GM08714 (cell line): ENCODE data around the gene TPD52L1.

Experiments used
- H3K4me3 ChIP-seq: fragments of 200-500 bp; sonication (Bioruptor generic); 2 replicates; pipeline ENCODE4 v1.5.1; 2014; ENCODE audit warnings: mild to moderate bottlenecking, low read length, inconsistent platforms
- ZNF274 ChIP-seq: IDR thresholded peaks from 2 replicates; pipeline ENCODE4 v1.6.1; 2012; ENCODE audit warnings: mild to moderate bottlenecking, low read depth, low read length

TPD52L1 gene

GRCh38 chr6:125182237-125183008 is 28.9 kb downstream of the TPD52L1 start:
- no peak overlapping the region for H3K4me3 ChIP-seq
- no peak for TF ChIP-seq ZNF274

- no peak for TF ChIP-seq ZNF274
- H3K4me3 ChIP-seq: no peak overlapping the region
Observed at GRCh38 chr6:125183391-125183790, 29.8 kb downstream of the TPD52L1 start.

DNA sequence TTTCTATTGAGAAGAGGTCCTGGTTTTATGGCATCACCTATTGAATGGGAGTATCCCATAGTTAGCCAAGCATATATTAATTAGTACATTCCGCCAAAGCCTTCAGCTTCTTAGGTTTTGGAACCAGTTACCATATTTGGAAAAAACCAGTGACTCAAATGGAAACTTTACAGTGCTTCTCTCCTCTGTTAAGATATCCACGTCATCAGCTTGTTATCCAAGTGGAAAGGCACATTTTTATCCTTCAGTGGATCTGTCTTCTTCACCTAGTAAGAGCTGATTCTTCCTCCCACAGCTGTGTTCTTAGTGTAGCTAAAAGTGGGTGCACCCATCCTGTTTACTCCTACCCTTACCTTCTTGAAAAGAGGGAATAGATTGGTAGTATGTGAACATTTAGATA is 34.5 kb downstream of the TPD52L1 start:
- no peak for TF ChIP-seq ZNF274
- H3K4me3 ChIP-seq: no peak overlapping the region

DNA sequence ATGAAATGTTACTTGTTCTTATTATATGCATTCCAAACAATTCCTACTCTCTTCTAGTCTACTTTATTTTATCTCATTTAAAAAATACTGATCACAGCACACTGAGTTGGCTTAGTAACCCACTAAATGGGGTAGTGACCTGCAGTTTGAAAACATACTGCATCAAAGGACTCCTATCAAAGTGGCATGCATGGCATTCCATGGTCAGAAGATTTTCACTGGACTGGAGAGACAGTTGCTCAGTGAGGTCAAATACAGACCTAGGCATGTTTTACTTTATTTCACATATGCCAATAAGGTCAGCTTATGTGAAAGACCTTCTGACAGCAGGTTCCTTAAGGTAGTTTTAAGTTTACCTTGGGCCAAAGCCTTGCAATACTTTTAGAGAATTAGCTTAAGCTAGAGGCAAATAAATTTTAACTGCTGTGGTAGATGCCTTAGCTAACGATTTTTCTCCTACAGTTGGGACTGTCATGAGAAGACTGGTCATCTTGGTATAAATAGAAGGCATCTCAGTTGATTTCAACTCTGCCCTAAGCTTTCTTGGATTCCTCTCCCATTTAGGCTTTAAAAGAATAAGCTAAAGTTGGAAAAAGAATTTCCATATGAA is 35.1 kb downstream of the TPD52L1 start:
- TF ChIP-seq ZNF274: no peak
- no peak overlapping the region for H3K4me3 ChIP-seq

- no peak for TF ChIP-seq ZNF274
Observed at GRCh38 chr6:125189494-125189893, 35.9 kb downstream of the TPD52L1 start.

DNA sequence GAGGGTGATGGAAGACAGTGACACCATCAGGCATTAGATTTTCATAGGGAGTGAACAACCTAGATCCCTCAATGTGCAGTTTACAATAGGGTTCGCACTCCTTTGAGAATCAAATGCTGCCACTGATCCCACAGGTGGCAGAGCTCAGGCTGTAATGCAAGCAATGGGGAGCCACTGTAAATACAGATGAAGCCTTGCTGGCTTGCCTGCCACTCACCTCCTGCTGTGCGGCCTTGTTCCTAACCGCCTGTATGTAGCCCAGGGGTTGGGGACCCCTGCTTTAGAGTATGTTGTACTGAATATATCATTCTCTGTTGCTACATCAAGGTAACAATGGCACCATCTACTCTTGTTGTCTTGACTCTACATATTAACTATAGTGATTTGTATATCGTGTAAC is 37.1 kb downstream of the TPD52L1 start:
- no peak for TF ChIP-seq ZNF274
- no peak overlapping the region for H3K4me3 ChIP-seq

More at GRCh38 chr6:125189494-125189893, 35.9 kb downstream of the TPD52L1 start:
- no peak overlapping the region for H3K4me3 ChIP-seq

DNA sequence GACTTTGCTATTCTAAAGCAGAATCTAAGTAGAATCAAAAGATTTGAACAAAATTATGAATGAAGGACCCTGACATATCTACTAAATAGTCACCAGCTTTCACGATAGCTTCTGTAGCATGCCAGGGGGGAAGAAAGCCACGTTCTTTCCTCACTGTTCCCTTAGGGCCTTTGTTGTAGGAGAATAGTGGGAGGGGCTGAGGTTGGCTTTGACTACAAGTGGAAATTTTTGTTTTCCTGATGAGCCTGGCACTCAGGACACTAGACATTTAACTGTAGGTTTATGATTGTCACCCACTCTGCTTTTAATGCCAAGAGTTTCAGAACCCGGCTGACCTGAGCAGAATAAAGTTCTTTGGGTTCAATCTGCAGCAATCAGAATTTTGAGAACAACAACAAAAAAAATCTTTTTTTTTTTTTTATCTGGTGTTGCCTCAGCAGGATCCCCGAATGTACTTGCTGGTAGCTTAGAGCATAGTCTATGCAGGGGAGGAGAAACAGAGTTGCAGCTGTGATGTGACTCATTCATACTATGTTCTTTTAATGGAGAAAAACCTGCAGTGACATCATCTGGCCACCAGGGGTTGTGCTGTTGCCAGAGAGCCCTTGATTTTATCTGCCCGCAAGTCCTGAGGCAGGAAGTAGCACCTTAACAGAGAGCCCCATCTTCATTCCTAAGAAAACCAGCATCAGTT is 38.5 kb downstream of the TPD52L1 start:
- no peak overlapping the region for H3K4me3 ChIP-seq
- no peak for TF ChIP-seq ZNF274

- no peak for TF ChIP-seq ZNF274
- no peak overlapping the region for H3K4me3 ChIP-seq
Observed at GRCh38 chr6:125192610-125192930, 39.0 kb downstream of the TPD52L1 start.

DNA sequence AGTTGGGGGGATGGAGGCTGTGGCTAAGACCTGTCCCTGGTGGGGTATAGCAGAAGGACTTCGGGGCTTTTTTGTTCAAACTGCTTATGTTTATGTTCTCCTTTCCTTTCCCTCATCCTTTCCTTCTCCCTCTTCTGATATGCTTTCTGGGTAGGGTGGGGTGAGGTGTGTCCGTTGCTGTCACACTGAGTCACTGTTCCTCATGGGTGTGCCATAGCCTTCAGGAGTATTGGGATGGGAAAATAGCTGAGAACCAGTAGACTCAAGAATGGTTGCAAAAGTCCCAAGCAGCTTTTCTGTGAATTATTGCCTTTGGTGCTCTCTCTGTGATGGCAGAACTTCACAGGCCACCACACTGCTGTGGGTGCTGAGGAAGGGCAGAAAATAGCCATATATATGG is 39.6 kb downstream of the TPD52L1 start:
- TF ChIP-seq ZNF274: no peak
- no peak overlapping the region for H3K4me3 ChIP-seq

GRCh38 chr6:125194941-125195340 is 41.4 kb downstream of the TPD52L1 start:
- H3K4me3 ChIP-seq: no peak overlapping the region
- TF ChIP-seq ZNF274: no peak

GRCh38 chr6:125195526-125195925 is 42.0 kb downstream of the TPD52L1 start:
- no peak overlapping the region for H3K4me3 ChIP-seq
- no peak for TF ChIP-seq ZNF274

GRCh38 chr6:125196613-125197012 is 43.0 kb downstream of the TPD52L1 start:
- no peak for TF ChIP-seq ZNF274

GRCh38 chr6:125197795-125198269 is 44.3 kb downstream of the TPD52L1 start:
- H3K4me3 ChIP-seq: no peak overlapping the region
- TF ChIP-seq ZNF274: no peak

More at GRCh38 chr6:125196613-125197012, 43.0 kb downstream of the TPD52L1 start:
- H3K4me3 ChIP-seq: no peak overlapping the region

DNA sequence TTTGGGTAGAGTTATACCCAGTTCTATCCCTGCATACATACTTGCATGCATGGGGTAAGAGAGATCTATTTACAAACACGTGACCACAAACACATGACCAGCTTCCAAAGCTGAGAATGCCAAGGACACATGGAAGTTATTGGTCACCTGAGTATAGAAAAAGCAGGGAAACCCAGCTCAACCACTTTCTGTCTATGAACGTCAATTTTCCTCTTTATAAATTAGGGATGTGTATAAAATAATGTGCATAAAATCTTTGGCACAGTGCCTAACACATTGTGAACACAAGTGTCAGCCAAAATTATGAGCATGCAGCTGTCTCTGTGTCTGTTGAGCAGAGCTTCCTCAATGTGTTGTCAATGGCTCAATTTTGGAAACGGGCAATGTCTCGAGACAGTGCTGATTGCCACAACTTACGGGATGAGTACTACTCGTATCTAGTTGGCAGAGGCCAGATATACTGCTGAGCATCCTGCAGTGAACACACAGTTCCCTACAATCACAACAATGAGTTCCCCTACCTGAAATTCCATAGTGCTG is 44.9 kb downstream of the TPD52L1 start:
- H3K4me3 ChIP-seq: no peak overlapping the region
- TF ChIP-seq ZNF274: no peak
